HS-27A (cell line): ENCODE results near the gene ZNF837.
"Not testable (repeated sequence)": the region's sequence is repeated elsewhere in the genome, so short reads cannot be mapped to it uniquely, and the experiment has no call there.

ENCODE experiments used
- DNase-seq: peaks from one replicate; pipeline ENCODE4 v3.0.0-alpha.2; 2012; ENCODE audit warnings: low read depth, missing footprints

The ZNF837 gene

GRCh38 chr19:58395979-58396627 lies 15.3 kb upstream of the ZNF837 start:
- no peak for DNase-seq

GRCh38 chr19:58395220-58395978 lies 14.6 kb upstream of the ZNF837 start, which contains the start of gene RNF225:
RNF225 (plus strand) TSS chr19:58395656; CDS start chr19:58396090, 434 bp downstream.
- no peak for DNase-seq

- no peak for DNase-seq
Measured at GRCh38 chr19:58394821-58395219, 14.0 kb upstream of the ZNF837 start.

GRCh38 chr19:58393725-58394033 lies 12.8 kb upstream of the ZNF837 start:
- DNase-seq, result no peak

DNA sequence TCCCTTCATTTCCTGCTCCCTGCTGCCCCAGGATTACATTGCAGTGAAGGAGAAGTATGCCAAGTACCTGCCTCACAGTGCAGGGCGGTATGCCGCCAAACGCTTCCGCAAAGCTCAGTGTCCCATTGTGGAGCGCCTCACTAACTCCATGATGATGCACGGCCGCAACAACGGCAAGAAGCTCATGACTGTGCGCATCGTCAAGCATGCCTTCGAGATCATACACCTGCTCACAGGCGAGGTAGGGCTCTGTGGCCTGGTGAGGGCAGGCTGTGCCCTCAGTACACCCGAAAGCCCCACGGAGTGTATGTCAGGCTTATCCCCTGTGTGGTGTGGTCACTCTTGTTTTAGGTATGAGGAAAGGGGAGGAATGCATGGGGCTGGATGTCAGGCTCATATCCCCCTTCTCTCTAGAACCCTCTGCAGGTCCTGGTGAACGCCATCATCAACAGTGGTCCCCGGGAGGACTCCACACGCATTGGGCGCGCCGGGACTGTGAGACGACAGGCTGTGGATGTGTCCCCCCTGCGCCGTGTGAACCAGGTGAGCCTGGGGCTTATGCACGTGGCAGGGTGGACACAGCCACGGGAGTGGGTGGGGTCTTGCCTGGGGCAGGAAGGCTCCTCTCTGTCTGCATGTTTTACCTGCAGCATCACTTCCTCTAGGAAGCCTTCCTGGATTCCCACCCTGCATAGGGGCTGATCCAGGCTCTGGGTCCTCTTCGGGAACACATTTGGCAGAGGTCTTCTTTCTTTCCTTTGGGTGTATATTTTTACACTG lies 12.3 kb upstream of the ZNF837 start:
- DNase-seq, result no peak

DNA sequence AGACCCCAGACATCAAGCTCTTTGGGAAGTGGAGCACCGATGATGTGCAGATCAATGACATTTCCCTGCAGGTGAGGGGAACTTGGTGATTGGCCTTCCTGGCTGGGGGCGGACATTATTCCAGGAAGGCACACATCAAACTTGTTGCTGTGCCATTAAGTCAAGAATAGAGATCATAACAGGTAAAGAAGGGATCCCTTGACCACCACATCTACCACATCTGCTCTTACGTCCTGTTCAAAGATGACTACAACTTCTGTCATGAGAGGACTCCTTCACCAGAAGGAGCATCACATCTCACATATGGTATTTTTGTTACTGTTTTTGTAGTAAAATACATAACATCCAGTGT lies 7.3 kb upstream of the ZNF837 start:
- no peak for DNase-seq

- DNase-seq, result no peak
Measured at GRCh38 chr19:58387338-58388174, 6.7 kb upstream of the ZNF837 start.

DNA sequence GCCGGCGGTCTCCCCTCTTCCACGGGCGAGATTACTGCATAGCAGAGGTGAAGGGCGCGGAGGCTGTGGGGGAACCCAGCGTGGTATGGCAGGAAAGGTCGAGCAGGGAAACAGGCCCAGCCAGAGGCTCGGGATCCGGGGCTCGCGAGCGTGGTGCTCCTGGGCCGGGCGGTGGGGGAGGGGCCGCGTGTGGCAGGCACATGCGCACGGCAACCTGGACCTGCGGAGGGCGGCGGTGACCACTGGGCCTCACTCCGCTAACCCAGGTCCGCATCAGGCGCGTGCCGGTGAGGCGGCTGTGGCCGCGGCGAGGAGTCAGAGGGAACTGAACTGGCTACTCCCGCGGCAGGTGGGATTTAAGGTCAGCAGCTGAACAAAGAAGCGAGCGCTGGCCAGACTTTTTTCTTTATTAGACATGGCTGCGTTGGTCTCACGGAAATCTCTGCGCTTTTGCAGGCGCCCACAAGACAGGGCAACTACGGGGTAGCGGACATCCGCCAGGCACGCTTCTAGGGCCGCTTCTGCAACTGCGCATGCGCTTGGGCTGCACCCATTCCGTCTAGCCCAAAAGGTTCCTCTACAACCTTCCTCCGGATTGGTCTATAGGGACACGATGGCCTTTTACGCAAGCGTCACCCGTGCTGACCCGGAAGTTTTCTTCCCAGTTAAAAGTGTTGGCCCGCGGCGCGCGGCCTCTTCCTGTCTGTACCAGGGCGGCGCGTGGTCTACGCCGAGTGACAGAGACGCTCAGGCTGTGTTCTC lies 5.9 kb upstream of the ZNF837 start, which contains the start of gene RPS5:
Gene RPS5, plus strand, starts transcription at position 694 of the 762 bp plus-strand sequence. CDS start 869 bp downstream, outside the sequence.
- DNase-seq, result peak; percentile 99

DNA sequence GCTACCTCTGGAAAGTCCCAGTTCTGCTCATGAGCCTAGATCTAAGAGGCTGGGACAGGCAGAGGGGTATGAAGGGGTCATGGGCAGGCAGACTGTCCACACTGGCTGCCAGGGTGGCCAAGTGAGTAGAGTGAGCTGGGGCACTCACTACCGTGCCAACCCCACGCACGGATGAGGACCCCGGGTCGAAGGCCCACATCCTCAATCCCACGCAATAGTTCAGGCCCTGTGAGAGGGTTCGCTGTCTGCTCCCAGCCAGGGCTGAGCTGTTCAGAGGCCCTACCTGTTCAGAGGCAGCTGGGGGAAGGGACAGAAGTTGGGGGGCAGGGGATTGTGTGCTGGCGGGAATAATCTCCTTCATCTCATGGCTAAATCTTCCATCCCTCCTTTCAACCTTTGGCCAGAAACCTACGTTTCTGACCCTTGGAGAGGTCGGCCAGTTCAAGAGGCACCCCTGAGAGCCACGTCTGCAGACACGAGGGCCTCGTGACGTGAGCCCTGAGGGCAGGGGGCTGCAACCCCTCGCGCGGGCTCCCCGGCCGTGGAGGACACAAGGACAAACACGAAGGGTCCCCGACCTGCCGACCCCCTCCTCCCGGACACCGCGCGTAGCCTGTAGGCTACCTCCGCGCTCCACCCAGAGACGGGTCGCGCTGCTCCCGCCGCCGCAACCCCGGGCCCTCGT lies 5.2 kb upstream of the ZNF837 start:
- DNase-seq, result no peak

DNA sequence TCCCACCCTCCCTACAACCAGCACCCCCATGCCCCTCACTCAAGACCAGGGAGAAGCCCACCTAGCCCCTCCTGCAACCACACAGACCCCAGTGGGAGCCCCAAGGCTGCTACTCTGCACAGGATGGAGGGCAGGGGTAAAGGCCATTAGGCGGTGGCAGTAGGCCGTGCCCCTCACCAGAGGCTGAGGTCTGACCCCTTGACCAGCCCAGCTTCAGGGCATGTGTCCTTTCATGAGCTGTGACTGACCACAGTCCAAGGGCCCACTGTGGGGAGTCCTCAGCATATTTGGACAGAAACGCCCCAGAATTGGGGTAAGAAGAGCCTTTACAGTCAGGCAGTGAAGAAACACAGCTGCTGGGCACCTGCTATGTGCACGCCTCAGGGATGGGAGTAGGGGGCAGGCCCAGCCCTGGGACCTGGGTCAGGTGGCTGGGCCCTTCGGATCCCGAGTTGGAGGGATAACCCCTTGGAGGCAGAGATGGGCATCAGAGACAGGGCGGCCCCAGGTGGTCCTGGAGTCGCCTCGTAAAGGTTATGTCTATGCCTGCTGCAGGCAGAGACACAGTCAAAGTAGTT lies 4.6 kb upstream of the ZNF837 start:
- no peak for DNase-seq

GRCh38 chr19:58382997-58383603 lies 2.3 kb upstream of the ZNF837 start:
- no peak for DNase-seq

DNA sequence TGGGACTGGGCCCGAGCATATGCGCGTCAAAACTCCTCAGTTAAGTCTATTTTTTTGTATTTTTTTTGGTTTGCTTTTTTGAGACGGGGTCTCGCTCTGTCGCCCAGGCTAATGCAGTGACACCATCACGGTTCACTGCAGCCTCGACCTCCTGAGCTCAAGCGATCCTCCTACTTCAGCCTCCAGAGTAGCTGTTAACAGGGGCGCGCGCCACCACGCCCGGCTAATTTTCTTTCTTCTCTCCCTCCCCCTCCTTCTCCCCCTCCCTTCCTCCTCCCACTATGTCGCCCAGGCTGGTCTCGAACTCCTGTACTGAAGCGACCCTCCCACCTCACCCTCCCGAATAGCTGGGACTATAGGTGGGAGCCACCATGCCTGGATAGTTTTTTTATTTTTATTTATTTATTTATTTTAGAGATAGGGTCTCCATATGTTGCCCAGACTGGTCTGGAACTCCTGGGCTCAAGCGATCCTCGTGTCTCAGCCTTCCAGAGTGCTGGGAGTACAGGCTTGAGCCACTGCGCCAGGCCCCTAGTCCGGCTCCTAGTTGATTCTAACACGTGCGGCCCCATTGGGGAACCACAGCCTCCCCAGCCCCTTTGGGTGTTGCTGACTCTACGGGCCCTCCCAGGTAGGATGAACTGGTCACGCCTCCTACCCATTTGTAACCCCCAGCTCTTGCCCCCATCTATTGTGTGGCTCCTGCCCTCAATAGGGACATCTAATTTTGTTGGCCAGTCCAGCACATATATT lies 806 bp upstream of the ZNF837 start:
- no peak for DNase-seq

DNA sequence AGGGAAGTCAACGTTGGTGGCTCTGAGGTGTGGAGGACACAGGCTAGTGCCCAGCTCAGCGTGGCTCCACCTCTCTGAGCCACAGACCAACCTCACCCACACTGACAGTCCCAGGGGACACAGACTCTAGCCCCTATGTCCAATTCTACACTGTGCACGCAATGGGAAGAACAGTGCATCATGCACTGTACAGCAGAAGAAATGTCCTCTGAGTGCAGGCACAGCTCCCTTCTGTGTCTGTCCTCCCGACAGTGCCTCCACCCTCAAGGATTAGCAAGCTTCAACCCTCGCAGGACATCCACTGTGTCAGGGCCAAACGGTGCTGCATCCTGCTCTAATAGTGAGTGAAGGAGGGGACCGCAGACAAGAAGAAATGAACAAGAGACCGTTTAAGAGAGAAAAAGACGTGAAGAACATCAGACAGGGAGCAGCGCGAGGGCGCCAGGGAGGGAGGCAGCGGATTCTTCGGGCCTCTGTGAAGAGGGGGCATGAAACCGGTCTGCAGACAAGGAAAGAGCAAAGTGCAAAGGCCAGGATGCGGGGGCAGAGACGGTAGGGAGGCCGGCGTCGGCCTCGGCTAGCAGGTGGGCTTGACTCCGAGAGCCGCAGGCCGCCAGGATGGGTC lies 681 bp downstream of the ZNF837 start:
- no peak for DNase-seq

DNA sequence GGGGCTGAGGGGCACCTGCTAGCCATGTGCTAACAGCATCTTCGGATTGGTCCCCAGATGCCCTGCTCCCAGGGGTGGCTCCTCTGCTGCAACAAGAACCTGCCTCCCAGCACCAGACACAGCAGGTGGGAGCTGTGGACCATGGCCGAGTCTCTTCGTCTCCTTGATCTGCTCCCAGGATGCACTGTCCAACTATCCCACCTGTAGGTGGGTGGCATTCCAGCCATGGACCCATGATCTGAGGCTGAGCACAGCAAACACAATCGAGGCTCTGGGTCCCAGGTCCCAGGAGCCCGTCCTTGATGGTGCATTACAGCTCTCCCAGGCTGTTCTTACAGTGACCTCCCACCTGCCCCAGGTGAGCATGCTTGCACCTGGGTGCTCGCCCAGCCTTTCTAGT lies 1.6 kb downstream of the ZNF837 start:
- DNase-seq, result no peak

DNA sequence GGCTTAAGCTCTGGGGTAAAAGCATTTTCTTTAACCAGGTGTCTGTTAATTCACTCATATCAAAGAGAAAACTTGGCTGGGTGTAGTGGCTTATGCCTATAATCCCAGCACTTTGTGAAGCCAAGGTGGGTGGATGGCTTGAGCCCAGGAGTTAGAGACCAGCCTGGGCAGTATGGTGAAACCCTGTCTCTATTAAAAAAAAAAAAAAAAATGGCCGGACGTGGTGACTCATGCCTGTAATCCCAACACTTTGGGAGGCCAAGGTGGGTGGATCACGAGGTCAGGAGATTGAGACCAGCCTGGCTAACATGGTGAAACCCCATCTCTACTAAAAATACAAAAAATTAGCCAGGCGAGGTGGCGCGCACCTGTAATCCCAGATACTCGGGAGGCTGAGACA lies 4.1 kb downstream of the ZNF837 start:
- DNase-seq, result not testable (repeated sequence)

- no peak for DNase-seq
Measured at GRCh38 chr19:58374200-58374599, 6.6 kb downstream of the ZNF837 start.

- DNase-seq, result no peak
Measured at GRCh38 chr19:58372311-58373133, 8.3 kb downstream of the ZNF837 start.
